Tongue (tissue), 2 donors: ENCODE results near the gene TBX4. TPM values are rescaled to one million over a fixed set of nuclear protein-coding genes. Genes with fewer than 3 reads are reported as not detected.
"Not testable (repeated sequence)": the region's sequence is repeated elsewhere in the genome, so short reads cannot be mapped to it uniquely, and the experiment has no call there.

Experiments
- DNase-seq: peaks from one replicate; pipeline ENCODE4 v3.0.0-alpha.2; 2015
- total RNA-seq: library from RNA; depleted of rRNA; stranded (reverse); fragments of >200 nt; gene quantifications from one replicate; pipeline ENCODE4 v1.2.3, GENCODE V29; 2014

The TBX4 gene
- total RNA-seq, 1 donor from 2014 or later: 2.2 TPM

GRCh38 chr17:61498042-61498994, 46.1 kb downstream of the TBX4 start:
- no peak for DNase-seq

GRCh38 chr17:61499632-61500031, 47.4 kb downstream of the TBX4 start:
- DNase-seq: no peak

GRCh38 chr17:61500287-61500686, 48.1 kb downstream of the TBX4 start:
- no peak for DNase-seq

- DNase-seq: no peak
Measured at GRCh38 chr17:61502292-61502691, 50.1 kb downstream of the TBX4 start.

GRCh38 chr17:61503961-61504360, 51.7 kb downstream of the TBX4 start:
- no peak for DNase-seq

- DNase-seq: peak; percentile 12
Measured at GRCh38 chr17:61504697-61505096, 52.5 kb downstream of the TBX4 start.

GRCh38 chr17:61505846-61506627, 53.8 kb downstream of the TBX4 start:
- no peak for DNase-seq

GRCh38 chr17:61507383-61508066, 55.3 kb downstream of the TBX4 start:
- DNase-seq: no peak

- no peak for DNase-seq
Measured at GRCh38 chr17:61508912-61509311, 56.7 kb downstream of the TBX4 start.

GRCh38 chr17:61509454-61509853, 57.2 kb downstream of the TBX4 start:
- DNase-seq: not testable (repeated sequence)

GRCh38 chr17:61510237-61510636, 58.0 kb downstream of the TBX4 start:
- no peak for DNase-seq

GRCh38 chr17:61510991-61511390, 58.8 kb downstream of the TBX4 start:
- DNase-seq: no peak

GRCh38 chr17:61511480-61512182, 59.4 kb downstream of the TBX4 start:
- no peak for DNase-seq

GRCh38 chr17:61514491-61514890, 62.3 kb downstream of the TBX4 start:
- no peak for DNase-seq

GRCh38 chr17:61517265-61517664, 65.0 kb downstream of the TBX4 start:
- DNase-seq: no peak

- DNase-seq: no peak
Measured at GRCh38 chr17:61517843-61518606, 65.8 kb downstream of the TBX4 start.

GRCh38 chr17:61519139-61519538, 66.9 kb downstream of the TBX4 start:
- DNase-seq: no peak

- no peak for DNase-seq
Measured at GRCh38 chr17:61519754-61520440, 67.7 kb downstream of the TBX4 start.

GRCh38 chr17:61520897-61521296, 68.7 kb downstream of the TBX4 start:
- no peak for DNase-seq

GRCh38 chr17:61522088-61522487, 69.9 kb downstream of the TBX4 start:
- no peak for DNase-seq

GRCh38 chr17:61524319-61524718, 72.1 kb downstream of the TBX4 start:
- no peak for DNase-seq
